ENCODE results near the gene FABP1. TPM values are rescaled to one million over a fixed set of nuclear protein-coding genes. Genes with fewer than 3 reads are reported as not detected.

Gene FABP1
- total RNA-seq, 4 donors from 2014 or later, result not detected

DNA sequence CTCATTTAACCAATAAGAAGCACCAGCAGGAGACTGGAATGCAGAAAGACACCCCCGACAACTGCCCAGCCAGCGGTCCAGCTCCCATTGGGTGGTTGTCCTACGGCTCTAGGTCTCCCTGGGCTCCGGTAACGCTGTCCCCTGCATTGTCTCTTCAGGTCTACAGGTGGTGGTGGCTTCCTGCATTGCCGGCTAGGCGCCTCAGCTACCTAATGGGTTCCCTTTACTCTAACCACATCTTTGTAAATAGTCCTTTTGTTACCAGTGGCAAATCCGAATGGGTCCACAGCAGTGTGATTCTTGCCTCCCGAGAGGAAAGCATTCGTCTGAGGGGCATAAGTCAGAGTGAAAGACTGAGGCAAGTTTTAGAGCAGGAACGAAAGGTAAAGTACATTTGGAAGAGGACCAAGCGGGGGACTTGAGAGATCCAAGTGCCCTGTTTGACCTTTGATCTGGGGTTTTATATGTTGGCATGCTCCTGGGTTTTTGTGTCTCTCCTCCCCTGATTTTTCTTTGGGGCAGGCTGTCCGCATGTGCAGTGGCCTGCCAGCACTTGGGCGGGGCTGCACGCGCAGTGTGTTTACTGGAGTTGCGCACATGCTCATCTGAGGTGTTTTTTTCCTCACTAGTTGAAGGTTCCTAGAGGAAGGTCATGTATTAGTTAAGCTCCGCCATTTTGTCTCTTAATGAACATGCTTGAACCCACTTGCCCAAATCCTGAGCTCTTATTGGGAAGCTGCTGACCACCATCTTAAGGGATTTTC lies 11.0 kb downstream of the FABP1 start:
- intact Hi-C loops (cut with DNase I), result no loop called here
- no peak overlapping the region for H3K4me3 ChIP-seq
- no peaks in the 10 kb centered on the region for H3K4me1 ChIP-seq
- peaks cover 0 to 38% (median 0%) of the 10 kb centered on the region in 4 donors for H3K27me3 ChIP-seq
- no peak for DNase-seq
- TF ChIP-seq, protein P1, sequence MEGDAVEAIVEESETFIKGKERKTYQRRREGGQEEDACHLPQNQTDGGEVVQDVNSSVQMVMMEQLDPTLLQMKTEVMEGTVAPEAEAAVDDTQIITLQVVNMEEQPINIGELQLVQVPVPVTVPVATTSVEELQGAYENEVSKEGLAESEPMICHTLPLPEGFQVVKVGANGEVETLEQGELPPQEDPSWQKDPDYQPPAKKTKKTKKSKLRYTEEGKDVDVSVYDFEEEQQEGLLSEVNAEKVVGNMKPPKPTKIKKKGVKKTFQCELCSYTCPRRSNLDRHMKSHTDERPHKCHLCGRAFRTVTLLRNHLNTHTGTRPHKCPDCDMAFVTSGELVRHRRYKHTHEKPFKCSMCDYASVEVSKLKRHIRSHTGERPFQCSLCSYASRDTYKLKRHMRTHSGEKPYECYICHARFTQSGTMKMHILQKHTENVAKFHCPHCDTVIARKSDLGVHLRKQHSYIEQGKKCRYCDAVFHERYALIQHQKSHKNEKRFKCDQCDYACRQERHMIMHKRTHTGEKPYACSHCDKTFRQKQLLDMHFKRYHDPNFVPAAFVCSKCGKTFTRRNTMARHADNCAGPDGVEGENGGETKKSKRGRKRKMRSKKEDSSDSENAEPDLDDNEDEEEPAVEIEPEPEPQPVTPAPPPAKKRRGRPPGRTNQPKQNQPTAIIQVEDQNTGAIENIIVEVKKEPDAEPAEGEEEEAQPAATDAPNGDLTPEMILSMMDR (IDR thresholded peaks at IDR 0.05), result no peak
- no peak for TF ChIP-seq POLR2A (IDR thresholded peaks at IDR 0.05)
- H3K36me3 ChIP-seq, result no peaks in the 10 kb centered on the region
- H3K27ac ChIP-seq, result no peak overlapping the region
- 84 to 85% methylated on average over 18 of the region's 18 CpGs for WGBS, 2 donors
- no peaks in the 10 kb centered on the region for H3K9me3 ChIP-seq

DNA sequence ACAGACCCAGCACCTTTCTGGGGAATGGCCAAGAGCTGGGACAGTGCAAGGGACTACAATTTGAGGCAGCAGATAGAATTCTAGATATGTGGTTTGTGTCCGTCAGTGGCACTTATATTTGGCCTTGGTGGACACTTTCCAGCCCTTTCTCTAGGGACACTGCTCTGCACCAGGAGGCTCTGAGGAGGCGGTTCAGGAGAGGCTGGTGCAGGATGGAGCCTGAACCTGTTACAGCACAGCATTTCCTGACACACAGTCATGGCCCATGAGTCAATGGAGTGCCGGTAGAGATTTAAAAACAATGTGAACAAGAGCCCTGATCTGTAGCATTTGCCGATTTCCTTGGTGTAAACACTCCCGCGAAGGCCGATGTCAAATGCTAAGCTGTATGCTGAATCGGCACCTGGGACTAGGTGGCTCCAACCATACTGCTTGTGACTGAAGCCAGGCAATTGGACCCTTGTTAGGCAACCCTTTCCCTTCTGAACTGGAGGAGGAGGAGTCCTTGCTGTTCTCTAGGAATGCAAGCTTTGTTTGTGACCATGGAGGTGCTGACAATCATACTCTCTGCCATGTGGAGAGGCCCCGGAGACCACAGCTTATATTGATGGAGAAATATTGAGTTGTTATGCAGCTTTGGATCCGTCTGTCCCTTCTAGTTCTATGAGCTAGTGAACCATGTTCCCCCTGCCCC lies 11.9 kb downstream of the FABP1 start:
- no peak for TF ChIP-seq POLR2A (IDR thresholded peaks at IDR 0.05)
- TF ChIP-seq, protein P1 (IDR thresholded peaks at IDR 0.05), result no peak
- DNase-seq, result no peak
- intact Hi-C loops (cut with DNase I), result no loop called here
- H3K4me1 ChIP-seq, result no peaks in the 10 kb centered on the region
- H3K4me3 ChIP-seq, result no peak overlapping the region
- H3K36me3 ChIP-seq, result no peaks in the 10 kb centered on the region
- H3K27ac ChIP-seq, result no peak overlapping the region
- H3K9me3 ChIP-seq, result no peaks in the 10 kb centered on the region
- H3K27me3 ChIP-seq, result peaks cover 0 to 38% (median 0%) of the 10 kb centered on the region in 4 donors
- 64 to 86% methylated on average over 7 to 8 of the region's 10 CpGs for WGBS, 2 donors

DNA sequence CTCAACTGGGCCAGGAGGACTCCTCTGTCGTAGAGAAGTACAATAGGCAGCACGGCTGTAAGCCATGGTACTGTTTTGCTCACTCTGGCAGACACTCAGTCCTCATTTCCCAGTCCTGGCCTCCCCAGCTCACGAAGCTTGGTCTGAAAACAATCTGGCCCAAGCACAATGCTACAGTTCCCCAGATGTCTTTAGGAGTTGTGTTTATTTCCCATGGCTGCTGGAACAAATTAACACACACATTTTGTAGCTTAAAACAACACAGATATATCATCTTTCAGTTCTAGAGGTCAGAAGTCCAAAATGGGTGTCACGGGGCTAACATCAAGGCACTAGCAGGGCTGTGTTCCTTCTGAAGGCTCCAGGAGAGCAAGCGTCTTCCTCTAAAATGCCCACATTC lies 13.0 kb downstream of the FABP1 start:
- H3K27me3 ChIP-seq, result peaks cover 0 to 36% (median 0%) of the 10 kb centered on the region in 4 donors
- no peaks in the 10 kb centered on the region for H3K36me3 ChIP-seq
- no peaks in the 10 kb centered on the region for H3K4me1 ChIP-seq
- no peak overlapping the region for H3K27ac ChIP-seq
- no peak for DNase-seq
- intact Hi-C loops (cut with DNase I), result no loop called here
- TF ChIP-seq POLR2A (IDR thresholded peaks at IDR 0.05), result no peak
- TF ChIP-seq, protein P1 (IDR thresholded peaks at IDR 0.05), result no peak
- H3K4me3 ChIP-seq, result no peak overlapping the region
- 47 to 49% methylated on average over 2 to 5 of the region's 5 CpGs for WGBS, 2 donors
- no peaks in the 10 kb centered on the region for H3K9me3 ChIP-seq

DNA sequence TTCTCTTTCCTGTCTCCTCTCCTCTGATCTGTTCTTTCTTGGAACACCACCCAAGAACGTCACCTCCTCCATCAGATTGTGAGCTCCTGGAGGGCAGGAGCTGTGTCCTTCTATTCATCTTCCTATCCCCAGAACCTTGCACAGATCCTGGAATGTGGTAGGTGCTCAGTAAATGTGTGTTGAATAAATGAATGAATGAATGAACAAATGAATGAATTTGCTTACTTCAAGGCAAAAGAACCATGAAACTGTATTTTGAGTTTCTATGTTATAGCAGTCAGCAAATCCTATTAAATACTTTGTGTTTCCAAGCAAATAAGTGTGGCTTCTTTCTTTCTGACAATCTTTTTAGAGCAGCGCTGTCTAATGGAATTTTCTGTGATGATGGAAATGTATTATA lies 14.8 kb downstream of the FABP1 start:
- DNase-seq, result no peak
- Histone ChIP-seq H3K4me3 (no peak overlapping the region), H3K27me3 (peaks cover 0 to 20% (median 0%) of the 10 kb centered on the region in 4 donors), H3K27ac (no peak overlapping the region), H3K4me1 (no peaks in the 10 kb centered on the region), H3K9me3 (no peaks in the 10 kb centered on the region), H3K36me3 (no peaks in the 10 kb centered on the region)
- WGBS, 2 donors, result 72 to 82% methylated on average over 2 of the region's 2 CpGs
- intact Hi-C loops (cut with DNase I), result no loop called here
- no peak for TF ChIP-seq POLR2A (IDR thresholded peaks at IDR 0.05)
- TF ChIP-seq, protein P1 (IDR thresholded peaks at IDR 0.05), result no peak

DNA sequence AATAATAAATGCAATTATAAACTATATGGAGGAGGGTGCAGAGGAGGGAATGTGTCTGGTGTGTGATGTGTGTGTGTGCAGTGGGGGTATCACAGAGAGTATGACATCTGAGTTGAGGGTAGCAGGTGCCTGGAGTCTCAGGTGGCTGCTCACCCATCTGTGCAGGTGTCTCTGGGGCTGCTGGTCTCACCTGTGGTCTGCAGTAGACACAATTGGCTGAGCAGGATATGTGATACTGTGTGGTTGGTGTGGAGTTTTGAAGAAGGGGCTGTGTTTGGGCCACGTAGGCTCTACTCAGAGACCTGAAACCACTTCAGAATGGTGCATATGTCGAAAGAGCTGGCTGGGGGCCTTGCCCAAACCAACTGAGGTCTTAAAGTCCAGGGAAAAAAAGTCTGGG lies 17.0 kb downstream of the FABP1 start:
- intact Hi-C loops (cut with DNase I), result no loop called here
- TF ChIP-seq, protein P1 (IDR thresholded peaks at IDR 0.05), result no peak
- no peaks in the 10 kb centered on the region for H3K9me3 ChIP-seq
- H3K4me3 ChIP-seq, result no peak overlapping the region
- H3K27ac ChIP-seq, result no peak overlapping the region
- H3K36me3 ChIP-seq, result no peaks in the 10 kb centered on the region
- no peak for DNase-seq
- H3K4me1 ChIP-seq, result no peaks in the 10 kb centered on the region
- H3K27me3 ChIP-seq, result peaks cover 0 to 10% (median 0%) of the 10 kb centered on the region in 4 donors
- WGBS, 2 donors, result 65 to 79% methylated on average over 2 of the region's 2 CpGs
